Stimulated activated CD8-positive, alpha-beta memory T cell treated with anti-CD3 and anti-CD28 coated beads, Interleukin-4, amount 100 ng/mL, for 24 hours (primary cell): ENCODE measurements around the gene CCM2.
A peak's percentile ranks its signal among the peaks of the same experiment; 100 is the strongest.
"Not testable (repeated sequence)": the region's sequence is repeated elsewhere in the genome, so short reads cannot be mapped to it uniquely, and the experiment has no call there.

ENCODE experiments used
- DNase-seq: peaks from one replicate; pipeline ENCODE4 v3.0.0-alpha.2; 2020; ENCODE audit warnings: low read depth

The CCM2 gene

DNA sequence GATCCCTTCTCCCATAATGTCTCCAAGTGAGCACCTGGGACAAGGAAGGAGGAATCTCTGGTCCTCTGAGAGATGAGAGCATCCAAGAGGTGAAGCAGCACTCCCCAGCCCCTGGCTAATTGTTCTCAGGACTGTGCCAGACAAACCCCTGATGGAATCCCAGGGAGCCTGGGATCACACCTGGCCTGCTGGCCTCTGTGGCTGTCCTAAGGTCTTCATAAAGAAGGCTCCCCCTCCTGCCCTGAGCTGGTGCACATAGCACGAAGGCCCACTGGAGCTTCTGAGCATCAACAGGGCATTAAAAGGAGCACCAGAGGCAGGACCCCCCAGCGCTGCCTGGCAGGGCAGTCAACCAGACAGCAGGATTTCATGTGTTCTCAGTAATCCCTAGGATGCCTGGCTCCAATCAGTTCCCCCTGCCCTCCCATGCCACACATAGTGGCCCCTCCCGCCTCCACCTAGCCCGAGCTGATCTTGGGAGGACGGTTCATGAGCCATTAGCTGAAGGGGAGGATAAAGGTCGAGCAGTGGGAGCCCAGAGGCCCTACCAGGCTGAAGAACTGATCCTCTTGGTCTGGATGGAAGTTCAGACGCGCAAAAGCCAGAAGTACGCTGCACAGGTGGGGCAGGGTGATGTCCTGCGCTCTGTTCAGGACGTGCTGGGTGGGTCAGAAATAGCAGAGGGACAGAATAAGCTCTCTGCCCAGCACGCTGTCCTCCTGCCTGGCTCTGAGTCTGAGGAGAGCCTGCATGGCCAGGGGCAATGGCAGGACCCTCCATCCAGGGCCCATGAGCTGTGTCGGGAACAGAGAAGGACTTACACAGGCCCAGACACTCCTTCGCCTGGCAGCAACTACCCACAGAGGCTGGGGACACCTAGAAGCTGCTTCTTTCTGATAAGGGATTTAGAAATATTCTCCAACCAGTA is 103.0 kb downstream of the CCM2 start:
- DNase-seq = no peak

DNA sequence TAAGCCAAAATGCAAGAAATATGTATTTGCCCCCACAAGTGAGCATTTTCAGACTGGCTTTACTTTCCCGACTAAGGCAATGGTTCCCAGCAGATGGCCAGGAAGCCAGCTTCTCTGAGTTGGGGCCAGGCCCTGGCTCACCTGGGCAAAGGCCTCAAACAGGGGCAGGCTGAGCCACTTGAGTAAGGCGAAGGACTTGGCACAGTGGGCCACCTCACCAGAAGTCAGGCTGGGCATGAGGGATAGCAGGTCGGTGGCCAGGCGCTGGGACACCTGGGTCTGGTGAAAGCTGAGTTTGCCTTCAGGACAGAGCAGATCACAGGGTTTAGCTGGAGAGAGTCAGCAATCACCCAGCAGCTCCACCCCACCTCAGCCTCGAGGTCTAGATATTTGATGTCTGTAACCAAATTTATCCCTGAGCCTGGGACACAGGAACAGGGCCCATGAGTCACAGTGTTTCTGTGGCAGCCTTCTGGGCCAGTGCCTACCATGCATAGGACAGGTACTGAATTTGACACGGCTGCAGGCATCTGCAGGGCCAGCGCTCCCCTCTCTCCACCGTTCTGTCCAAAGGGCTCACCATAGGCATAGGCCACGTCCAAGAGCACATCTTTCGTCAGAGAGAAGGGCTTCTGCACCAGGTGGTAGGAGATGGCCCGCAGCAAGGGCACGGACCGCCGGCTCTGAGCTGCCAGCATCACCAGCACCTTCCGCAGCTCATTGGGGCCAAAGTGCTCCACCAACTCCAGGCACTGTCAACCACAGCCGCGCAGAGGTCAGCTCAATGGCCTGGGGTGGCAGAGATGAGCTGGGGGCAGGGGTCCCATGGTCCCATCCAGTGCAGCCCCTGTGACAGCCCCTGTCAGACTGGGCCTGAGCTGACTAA is 104.2 kb downstream of the CCM2 start:
- no peak for DNase-seq

DNA sequence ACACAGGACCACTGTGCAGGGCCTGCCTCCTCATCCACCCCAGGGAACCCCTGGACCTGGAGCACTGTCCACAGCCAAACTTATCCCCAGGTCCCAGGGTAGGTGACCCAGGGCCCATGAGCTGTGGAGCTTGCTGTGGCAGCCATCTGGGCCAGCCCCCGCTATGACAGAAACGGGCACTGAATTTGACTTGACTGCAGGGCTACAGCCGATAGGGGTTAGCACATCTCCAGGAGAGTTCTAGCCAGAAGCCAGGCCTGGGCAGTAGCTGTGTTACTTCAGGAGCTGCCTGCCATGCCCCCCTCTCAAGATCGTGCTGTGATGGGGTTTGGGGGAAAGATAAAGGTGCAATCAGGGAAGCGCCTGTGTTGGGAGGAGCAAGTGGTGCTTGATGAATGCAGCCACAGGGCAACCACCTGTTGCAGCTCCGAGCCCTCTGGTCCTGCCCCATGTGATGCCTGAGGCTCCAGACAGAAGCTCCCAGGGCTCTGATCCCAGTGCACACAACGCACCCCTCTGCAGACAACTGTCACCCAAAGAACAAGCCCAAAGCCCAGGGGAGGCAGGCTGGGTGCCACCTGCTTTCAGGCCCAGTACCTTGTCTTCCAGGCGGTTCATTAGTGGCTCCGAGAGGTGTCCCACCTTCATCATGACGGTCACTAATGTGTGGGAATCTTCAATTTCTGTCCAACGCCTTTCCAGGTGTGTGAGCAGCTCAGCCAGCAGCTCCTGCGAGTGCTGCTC is 105.0 kb downstream of the CCM2 start:
- no peak for DNase-seq

DNA sequence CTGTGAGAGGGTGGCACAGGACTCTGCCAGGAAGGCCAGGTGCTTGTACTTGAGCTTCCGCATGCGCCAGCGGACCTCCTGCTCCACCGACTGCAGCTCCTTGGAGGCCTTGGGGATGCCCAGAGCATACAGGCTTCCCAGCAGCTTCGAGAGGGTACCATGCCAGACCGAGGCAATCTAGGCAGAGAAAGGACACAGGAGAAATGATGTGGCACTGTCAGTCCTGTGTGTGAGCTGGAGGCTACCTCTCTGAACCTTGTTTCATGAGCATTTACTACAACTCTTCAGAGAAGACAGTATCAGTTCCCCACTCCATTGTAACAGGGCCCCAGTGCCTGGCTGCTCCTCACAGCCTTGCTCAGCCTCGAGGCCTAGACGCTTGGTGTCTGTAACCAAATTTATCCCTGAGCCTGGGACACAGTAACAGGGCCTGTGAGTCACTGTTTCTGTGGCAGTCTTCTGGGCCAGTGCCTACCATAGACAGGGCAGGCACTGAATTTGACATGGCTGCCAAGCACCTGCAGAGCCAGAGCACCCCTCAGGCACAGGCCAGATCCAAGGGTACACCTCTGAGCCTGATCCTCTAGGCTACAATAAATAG is 105.7 kb downstream of the CCM2 start:
- no peak for DNase-seq

DNA sequence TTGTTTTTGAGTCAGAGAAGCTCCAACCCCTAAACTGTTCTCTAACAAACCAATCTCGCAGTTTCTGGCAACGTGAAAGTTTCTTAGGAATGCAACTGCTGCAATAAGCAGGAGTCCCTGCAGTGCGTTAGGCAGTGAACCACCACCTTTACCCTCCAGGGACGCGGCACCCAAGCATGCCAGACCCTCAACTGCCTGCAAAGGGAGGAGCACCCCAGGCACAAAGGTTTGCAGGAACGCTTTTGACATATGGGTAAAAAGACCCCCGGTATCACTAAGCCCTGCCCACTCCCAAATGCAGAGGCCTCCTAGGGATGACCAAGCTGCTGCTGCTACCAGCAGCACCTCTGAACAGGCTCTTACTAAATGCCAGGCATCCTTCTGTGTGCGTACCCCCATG is 106.8 kb downstream of the CCM2 start:
- no peak for DNase-seq

DNA sequence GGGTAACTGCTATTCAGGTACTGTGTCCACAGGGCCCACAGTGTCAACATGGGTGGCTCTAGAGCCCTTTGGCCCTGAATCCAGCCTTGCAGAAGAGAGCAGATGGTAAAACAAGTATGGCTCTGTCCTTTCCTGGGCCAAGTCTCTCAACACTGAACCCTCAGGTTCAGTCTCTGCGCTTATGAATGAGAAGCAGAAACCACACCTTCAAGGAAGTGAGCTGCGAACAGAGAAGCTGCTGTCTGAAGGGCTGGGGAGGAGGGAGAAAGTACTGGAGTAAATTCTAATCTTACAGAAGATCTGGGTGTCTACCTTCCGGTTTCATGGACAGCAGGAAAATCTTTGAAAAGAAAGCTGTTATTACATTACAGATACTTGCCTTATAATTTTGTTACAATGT is 107.4 kb downstream of the CCM2 start:
- no peak for DNase-seq

DNA sequence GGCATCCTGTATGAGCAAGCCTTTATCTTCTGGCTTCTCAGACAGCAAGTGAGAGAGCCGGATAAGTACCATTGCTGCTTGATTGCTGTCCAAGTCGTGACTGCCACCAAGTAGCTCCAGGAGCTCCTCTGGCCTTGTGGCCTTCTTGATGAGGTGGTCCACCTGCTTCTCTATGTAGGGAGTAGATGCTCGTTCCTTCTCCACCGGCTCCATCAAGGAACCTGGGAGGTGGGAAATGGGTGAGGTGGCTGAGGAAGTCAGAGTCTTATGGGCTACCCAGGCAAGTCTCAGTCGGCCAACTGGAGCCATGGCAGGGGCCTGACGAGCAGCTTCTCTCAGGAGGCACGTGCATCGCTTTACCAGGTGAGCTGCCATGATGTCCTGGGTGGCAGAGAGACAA is 108.9 kb downstream of the CCM2 start:
- no peak for DNase-seq

DNA sequence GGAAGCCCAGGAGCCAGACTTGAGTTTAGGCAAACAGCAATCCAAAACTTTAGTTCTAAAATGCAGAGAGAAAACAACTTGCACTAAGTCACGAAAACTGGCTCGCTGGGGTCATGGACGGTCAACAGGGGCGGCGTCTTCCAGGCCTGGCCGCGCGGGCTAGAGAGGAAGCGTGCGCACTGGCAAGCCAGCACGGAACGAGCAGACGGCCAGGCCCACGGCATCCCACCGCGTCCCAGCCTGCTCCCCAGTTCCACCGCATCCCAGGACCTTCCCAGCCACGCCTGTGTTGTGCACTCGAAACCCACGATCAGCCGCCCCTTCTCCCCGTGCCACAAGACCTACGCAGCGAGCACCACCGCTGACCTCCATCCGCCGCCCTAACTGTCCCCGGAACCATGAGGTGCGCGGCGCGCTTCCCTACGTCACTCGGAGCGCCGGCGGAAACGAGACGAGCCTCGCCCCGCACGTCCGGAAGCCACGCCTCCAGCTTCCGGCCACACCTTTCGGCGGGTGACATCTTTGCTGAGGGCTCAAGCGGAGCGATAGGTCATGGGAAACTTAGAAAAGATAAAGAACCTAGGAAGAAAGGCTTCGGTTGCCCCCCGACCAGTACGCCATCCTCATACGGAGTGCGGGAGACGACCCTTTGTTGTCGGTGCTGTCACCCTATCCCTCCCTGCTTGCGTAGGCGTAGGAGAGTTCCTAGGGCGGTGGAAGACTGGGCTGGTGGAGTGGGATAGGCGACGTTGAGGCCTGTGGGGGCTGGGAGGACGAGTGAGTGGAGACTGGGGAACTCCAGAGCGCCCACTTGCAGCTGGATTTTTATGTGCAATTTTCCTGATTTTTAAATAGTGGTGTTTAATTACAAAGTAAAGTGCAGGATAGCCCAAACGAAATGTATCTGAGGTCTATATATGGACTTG is 111.6 kb downstream of the CCM2 start, which contains the start of gene TBRG4:
TBRG4 (minus strand) TSS at position 400 of the 926 bp plus-strand sequence. CDS start 2,460 bp downstream, outside the sequence.
- peak; percentile 94 for DNase-seq

DNA sequence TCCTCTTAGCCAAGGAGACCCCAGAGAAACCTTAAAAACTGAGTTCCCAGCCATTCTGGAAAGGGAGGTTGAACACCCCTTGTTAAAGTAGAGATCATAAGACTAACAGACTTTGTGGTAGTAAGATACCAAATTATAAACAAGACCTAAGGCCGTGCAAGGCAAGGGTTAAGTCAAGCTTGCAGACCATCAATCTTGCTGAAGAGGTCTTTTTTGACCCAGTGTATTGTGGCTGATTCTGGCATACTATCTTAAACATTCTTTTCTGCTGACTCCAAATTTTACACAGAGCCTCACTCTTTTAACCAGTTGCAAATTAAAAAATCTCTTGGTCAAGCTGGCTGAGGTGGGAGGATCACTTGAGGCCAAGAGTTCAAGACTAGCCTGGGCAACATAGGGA is 112.6 kb downstream of the CCM2 start:
- DNase-seq = no peak

DNA sequence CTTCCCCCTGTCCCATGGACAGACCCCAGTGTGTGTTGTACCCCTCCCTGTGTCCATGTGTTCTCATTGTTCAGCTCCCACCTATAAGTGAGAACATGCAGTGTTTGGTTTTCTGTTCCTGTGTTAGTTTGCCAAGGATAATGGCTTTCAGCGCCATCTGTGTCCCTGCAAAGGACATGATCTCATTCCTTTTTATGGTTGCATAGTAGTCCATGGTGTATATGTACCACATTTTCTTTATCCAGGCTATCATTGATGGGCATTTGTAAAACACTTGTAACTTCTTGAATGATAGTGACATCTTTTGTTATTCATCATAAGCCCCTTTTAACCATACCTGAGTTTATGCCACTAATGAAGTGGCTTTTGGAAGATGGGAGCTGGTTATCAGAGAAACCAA is 114.3 kb downstream of the CCM2 start:
- not testable (repeated sequence) for DNase-seq

DNA sequence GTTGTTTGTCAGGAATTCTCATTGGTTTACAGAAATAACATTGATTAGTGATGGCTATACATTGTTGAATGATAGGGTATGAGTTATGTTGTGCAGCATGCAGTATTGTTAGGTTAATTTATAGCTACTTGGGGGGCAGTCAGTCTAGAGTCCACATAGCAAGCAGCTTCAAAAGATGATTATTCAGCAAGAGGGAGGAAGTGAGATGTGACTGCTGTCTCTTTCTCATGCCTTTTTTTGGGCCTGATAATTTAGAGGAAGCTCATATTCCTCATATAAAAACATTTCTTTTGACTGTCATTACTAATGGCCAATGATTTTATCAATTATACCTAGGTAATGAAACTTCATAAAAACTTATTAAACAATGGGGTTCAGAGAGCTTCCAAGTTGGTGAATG is 114.9 kb downstream of the CCM2 start:
- DNase-seq = no peak

DNA sequence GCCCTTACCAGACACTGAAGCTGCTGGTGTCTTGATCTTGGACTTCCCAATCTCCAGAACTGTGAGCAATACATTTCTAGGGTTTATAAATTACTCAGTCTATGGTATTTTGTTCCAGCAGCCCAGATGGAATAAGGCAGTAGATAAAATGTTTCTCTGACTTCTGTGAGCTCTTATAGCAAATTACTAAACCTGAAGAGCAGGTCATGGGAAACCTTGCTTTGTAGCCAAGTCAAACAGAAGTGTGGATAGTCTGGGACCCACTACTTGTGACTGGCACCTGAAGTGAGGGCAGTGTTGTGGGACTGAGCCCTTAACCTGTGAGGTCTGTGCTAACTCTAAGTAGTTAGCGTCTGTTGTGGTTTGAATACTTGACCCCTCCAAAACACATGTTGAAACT is 116.0 kb downstream of the CCM2 start:
- DNase-seq = no peak

DNA sequence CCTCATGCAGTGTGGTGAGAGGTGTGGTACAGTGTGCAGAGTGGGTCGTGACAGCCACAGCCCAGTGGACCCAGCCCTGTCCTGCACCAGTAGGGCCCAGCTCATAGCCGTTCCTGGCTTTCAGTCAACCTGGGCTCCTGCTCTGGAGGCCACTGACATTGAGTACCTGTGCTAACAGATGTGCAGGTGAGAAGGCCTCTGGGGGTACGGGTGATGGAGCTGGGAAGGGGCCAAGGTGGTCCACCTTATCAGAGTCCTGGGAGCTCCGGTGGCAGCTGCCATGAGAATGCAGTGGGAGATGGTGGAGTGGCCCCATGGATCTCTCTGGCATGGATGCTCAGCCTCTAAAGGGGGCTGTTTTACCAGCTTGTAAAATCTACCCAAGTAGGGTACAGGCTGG is 117.6 kb downstream of the CCM2 start:
- no peak for DNase-seq

DNA sequence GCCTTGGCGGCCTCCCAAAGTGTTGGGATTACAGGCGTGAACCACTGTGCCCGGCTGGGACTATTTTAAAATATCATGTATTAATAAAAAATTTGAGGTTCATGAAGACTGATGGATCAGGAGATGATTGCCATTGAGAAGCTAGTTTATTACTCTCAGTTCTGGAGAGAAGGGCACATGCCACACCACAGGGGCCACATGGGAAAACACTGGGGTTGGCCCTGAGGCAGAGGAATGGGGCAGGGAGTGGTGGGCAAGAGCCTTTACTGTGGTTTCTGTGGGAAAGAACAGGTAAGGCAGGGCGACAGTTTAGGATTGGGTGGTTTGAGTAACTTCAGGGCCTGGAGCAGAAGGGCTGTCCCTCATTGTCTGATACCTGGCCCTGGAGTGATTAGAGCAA is 118.3 kb downstream of the CCM2 start:
- DNase-seq = no peak

DNA sequence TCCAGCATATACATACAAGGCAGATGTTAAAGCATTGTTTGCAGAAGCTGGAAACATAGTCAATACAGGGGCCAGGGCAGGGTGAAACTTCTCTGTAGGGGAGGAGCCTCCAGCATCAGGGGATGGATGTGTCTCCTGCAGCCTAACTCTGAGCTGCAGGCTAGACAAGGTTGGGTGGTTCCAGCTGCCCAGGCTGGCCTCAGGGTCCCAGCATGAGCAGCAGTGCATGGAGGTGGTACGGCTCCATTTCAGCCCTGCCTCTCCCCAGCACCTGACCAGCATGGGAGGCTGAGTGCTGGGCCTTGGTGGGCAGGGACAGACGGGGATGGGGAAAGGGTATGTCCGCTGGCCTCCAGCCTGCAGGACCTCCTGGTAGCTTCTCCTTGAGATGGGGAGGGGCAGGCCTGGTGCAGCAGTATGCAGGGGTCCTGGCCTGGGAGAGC is 118.9 kb downstream of the CCM2 start:
- no peak for DNase-seq

DNA sequence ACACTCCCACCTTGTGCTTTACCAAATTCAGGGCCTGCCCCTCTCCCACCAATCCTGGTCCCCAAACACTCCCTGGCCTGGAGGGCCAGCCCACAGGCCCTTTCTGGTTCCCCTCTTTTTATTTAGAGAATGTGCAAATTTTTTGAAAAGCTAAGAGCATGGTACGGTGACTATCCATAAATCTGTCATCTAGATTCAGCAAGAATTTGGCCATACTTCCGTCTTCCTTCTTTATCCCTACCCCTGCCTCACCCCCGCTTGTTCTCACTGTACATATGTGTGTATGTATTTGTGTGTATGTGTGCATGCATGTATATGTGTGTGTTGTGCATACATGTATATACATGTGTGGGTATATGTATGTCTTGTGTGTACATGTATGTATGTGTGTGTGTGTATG is 119.5 kb downstream of the CCM2 start:
- no peak for DNase-seq

DNA sequence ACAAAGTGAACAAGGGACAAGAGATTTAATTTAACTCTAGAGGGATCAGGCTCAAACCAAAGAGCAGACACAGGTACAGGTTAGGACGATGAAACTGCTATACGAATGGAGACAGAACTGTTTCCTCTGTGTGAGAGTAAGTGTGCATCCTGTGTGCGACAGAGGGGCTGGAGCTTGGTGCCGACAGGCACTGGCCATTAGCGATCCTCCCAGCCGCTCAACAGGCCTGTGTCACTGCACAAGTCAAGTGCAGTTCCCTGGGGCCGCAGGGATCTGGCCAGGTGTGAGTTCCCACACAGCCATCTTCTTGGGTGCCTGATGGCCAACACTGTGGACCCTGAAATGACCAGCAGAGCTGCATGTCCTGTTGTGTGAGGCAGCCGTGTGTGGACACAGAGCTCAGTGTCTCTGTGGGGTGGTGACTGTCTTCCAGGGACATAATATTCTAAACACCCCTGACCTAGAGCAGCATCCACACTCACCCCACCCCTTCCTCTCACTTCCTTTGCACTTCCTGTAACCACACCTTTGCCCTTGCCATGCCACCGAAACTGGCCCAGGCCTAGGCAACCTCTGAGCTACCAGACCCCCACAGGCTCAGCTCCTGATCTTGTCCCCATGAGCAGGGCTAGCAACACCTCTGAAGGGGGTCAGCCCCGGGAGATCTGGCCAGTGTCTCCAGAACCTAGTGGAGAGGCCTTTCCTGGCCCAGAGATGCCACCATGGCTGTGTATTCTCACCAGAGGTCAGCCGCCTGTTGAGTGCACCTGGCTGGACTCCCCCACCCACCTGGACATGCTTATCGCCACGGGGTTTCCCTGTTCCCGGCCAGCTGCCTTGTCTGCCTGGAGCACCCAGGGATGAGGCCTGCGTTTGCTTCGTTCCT is 123.2 kb downstream of the CCM2 start:
- no peak for DNase-seq

DNA sequence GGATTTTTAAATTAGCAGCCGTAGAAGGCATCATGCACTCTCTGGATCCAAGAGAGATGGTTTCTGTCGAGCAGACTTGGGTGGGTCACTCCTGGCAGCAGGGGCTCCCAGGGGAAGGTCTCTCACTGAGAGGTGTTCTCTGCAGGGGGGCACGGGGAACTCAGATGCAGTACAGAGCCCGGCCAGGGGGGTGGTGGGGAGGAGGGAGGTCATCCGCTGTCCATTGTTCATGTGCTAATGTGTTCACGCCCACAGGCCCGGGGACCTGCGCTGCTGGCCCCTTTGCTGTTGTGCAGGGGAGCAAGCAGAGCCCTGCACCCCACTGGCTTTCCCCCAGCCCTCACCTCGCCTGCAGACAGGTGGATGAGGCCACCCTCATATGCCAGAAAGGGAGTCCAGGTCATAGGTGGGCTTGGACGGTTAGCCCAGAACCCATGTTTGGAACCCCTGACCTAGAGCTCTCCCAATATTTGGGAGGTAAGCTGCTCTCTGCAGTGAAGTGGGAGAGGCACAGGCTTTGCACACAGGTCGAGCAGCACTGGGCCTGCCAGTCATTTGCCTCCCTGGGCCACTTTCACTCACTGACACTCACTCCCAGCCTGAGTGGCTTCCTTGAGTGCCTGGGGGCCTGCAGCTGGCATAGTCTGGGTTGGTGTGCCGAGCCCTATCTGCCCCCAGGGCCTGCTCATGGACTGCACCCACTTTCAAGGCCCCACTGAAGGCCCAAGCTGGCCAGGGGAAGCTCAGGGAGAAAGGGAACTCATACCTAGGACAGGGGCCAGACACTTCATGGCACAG is 124.1 kb downstream of the CCM2 start:
- DNase-seq = no peak
